G401.6 (cell line): ENCODE measurements around the gene WASHC2A.
"Not testable (repeated sequence)": the region's sequence is repeated elsewhere in the genome, so short reads cannot be mapped to it uniquely, and the experiment has no call there.

Experiments
- FAIRE-seq: peaks from 2 replicates; lab custom pipeline; 2012; peaks lifted over from hg19 to GRCh38; lab: Jason Lieb, UNC

Gene WASHC2A

GRCh38 chr10:50145575-50145974 lies 77.8 kb downstream of the WASHC2A start:
- not testable (repeated sequence) for FAIRE-seq

- no peak for FAIRE-seq
Measured at GRCh38 chr10:50152792-50153272, 85.1 kb downstream of the WASHC2A start.

- not testable (repeated sequence) for FAIRE-seq
Measured at GRCh38 chr10:50157868-50158267, 90.1 kb downstream of the WASHC2A start.

GRCh38 chr10:50159856-50160255 lies 92.1 kb downstream of the WASHC2A start:
- FAIRE-seq, result not testable (repeated sequence)

- FAIRE-seq, result not testable (repeated sequence)
Measured at GRCh38 chr10:50165038-50165437, 97.3 kb downstream of the WASHC2A start.

- FAIRE-seq, result not testable (repeated sequence)
Measured at GRCh38 chr10:50167833-50168232, 100.1 kb downstream of the WASHC2A start.

GRCh38 chr10:50169506-50169905 lies 101.8 kb downstream of the WASHC2A start:
- FAIRE-seq, result not testable (repeated sequence)

- not testable (repeated sequence) for FAIRE-seq
Measured at GRCh38 chr10:50174788-50175525, 107.2 kb downstream of the WASHC2A start.
